Right ventricle myocardium inferior (tissue), 1 donor: Measurements from ENCODE around the gene ZGRF1. TPM values are rescaled to one million over a fixed set of nuclear protein-coding genes. Genes with fewer than 3 reads are reported as not detected.
A peak's percentile ranks its signal among the peaks of the same experiment; 100 is the strongest.
"Not testable (repeated sequence)": the region's sequence is repeated elsewhere in the genome, so short reads cannot be mapped to it uniquely, and the experiment has no call there.

Source experiments
- ATAC-seq: fragments of 200-7000 bp; cut with Tn5 transposase; one replicate; pipeline ENCODE4 v1.9.1; 2020; ENCODE audit warnings: mild to moderate bottlenecking, moderate library complexity
- DNase-seq: peaks from one replicate; pipeline ENCODE4 v3.0.0; 2021; ENCODE audit errors: missing footprints
- intact Hi-C: fragments of 100-400 bp; cut with DNase I; formaldehyde crosslinking; loops from one replicate; pipeline ENCODE4 v1.11.0; 2022
- total RNA-seq: library from RNA; stranded (reverse); fragmentation: NEBNext Ultra II Directional; extraction: Animal tissue kit (Norgen Biotek cat#: 25700); gene quantifications from one replicate; pipeline ENCODE4 v1.2.1, GENCODE V29; 2021
- donor health status: DM: no; HTN: yes; CAD: no; lungs with severe emphysema.

Gene ZGRF1
- total RNA-seq, 1 donor from 2014 or later = 2.1 TPM

- ATAC-seq (no peak), DNase-seq (no peak)
These were observed 9.0 kb upstream of the ZGRF1 start for GRCh38 chr4:112645541-112646329.

GRCh38 chr4:112644595-112645535, 8.2 kb upstream of the ZGRF1 start:
- ATAC-seq, DNase-seq, intact Hi-C loops: not testable (repeated sequence)

More at GRCh38 chr4:112645541-112646329, 9.0 kb upstream of the ZGRF1 start:
- intact Hi-C loops = no loop called here

GRCh38 chr4:112642526-112642925, 5.8 kb upstream of the ZGRF1 start:
- intact Hi-C loops = no loop called here
- ATAC-seq (no peak), DNase-seq (no peak)

- intact Hi-C loops = loop anchor here (1.0 to 10.0 kb wide), 3 partner anchors 34 to 457 kb away; no protein-coding TSS in a partner anchor
- DNase-seq (no peak), ATAC-seq (no peak)
These were observed 800 bp upstream of the ZGRF1 start for GRCh38 chr4:112637552-112637866.

- no peak for DNase-seq
- ATAC-seq = no peak
- intact Hi-C loops = loop anchor here (5.0 to 10.0 kb wide), 2 partner anchors 304 to 461 kb away; no protein-coding TSS in a partner anchor
These were observed 3.1 kb downstream of the ZGRF1 start for GRCh38 chr4:112633477-112634235.

GRCh38 chr4:112626228-112626627, 10.5 kb downstream of the ZGRF1 start:
- ATAC-seq (no peak), DNase-seq (no peak)
- intact Hi-C loops = no loop called here

GRCh38 chr4:112616984-112617383, 19.7 kb downstream of the ZGRF1 start:
- ATAC-seq = no peak
- no peak for DNase-seq
- intact Hi-C loops = no loop called here

- DNase-seq, intact Hi-C loops, ATAC-seq: not testable (repeated sequence)
These were observed 23.9 kb downstream of the ZGRF1 start for GRCh38 chr4:112612814-112613213.

- intact Hi-C loops = loop anchor here (1.0 kb wide), 1 partner anchor 276 kb away; no protein-coding TSS in a partner anchor
- ATAC-seq = peak; percentile 77
- DNase-seq = no peak
These were observed 32.1 kb downstream of the ZGRF1 start for GRCh38 chr4:112604589-112604988.

- intact Hi-C loops = no loop called here
- ATAC-seq (no peak), DNase-seq (no peak)
These were observed 41.7 kb downstream of the ZGRF1 start for GRCh38 chr4:112594993-112595392.

GRCh38 chr4:112593438-112594133, 43.1 kb downstream of the ZGRF1 start:
- ATAC-seq (no peak), DNase-seq (no peak)

GRCh38 chr4:112592717-112593116, 44.0 kb downstream of the ZGRF1 start:
- no peak for ATAC-seq
- DNase-seq = no peak
- intact Hi-C loops = no loop called here

More at GRCh38 chr4:112593438-112594133, 43.1 kb downstream of the ZGRF1 start:
- intact Hi-C loops = no loop called here

GRCh38 chr4:112591593-112591992, 45.1 kb downstream of the ZGRF1 start:
- intact Hi-C loops = no loop called here
- ATAC-seq (no peak), DNase-seq (no peak)

GRCh38 chr4:112589206-112589605, 47.5 kb downstream of the ZGRF1 start:
- DNase-seq (no peak), ATAC-seq (no peak)
- intact Hi-C loops = no loop called here

- intact Hi-C loops = no loop called here
- DNase-seq (no peak), ATAC-seq (no peak)
These were observed 50.6 kb downstream of the ZGRF1 start for GRCh38 chr4:112585977-112586736.

GRCh38 chr4:112567536-112567935, 69.2 kb downstream of the ZGRF1 start:
- intact Hi-C loops = no loop called here
- DNase-seq (no peak), ATAC-seq (no peak)

GRCh38 chr4:112564706-112565270, 71.9 kb downstream of the ZGRF1 start:
- ATAC-seq (no peak), DNase-seq (no peak)
- intact Hi-C loops = no loop called here
